ENCODE data around the gene SAMD4B.

DNA sequence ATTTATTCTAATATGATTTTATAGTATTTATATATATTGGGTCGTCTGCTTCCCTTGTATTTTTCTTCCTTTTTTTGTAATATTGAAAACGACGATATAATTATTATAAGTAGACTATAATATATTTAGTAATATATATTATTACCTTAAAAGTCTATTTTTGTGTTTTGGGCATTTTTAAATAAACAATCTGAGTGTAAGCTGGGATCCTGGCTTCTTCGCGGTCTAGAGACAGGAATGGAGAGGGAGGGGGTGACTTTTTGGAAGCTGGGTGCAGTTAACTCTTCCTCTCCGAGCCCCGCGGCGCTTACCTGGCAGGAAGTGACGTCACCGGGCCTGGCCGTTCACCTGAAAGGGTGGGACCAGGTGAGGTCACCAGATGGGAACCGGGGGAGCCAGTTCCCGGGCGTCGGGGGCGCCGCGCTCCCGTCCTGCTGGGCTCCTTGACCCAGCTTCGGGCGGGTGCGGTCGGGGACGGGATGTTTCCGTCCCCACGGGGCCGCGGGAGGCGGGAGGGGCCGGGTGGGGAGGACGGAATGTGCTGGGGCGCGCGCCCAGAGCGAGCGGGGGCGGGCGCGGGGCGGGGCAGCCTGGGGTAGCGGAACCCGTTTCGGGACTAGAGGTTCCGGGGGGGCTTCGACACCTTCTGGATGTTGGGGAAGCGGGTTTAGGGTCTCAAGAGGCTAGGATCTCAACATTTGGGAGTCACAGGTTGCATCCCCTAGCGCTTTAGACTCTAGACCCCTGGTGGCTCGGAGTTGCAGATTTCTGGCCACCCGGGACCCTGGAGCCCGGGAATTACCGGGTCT lies 67.2 kb downstream of the SAMD4B start:
- TF ChIP-seq, protein P1, sequence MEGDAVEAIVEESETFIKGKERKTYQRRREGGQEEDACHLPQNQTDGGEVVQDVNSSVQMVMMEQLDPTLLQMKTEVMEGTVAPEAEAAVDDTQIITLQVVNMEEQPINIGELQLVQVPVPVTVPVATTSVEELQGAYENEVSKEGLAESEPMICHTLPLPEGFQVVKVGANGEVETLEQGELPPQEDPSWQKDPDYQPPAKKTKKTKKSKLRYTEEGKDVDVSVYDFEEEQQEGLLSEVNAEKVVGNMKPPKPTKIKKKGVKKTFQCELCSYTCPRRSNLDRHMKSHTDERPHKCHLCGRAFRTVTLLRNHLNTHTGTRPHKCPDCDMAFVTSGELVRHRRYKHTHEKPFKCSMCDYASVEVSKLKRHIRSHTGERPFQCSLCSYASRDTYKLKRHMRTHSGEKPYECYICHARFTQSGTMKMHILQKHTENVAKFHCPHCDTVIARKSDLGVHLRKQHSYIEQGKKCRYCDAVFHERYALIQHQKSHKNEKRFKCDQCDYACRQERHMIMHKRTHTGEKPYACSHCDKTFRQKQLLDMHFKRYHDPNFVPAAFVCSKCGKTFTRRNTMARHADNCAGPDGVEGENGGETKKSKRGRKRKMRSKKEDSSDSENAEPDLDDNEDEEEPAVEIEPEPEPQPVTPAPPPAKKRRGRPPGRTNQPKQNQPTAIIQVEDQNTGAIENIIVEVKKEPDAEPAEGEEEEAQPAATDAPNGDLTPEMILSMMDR (conservative IDR thresholded peaks at IDR 0.05) = no peak
- no peak for TF ChIP-seq EZH2 (IDR thresholded peaks at IDR 0.05; ENCODE audit: low read depth)
